ENCODE results near the gene KRAS.

KRAS gene

DNA sequence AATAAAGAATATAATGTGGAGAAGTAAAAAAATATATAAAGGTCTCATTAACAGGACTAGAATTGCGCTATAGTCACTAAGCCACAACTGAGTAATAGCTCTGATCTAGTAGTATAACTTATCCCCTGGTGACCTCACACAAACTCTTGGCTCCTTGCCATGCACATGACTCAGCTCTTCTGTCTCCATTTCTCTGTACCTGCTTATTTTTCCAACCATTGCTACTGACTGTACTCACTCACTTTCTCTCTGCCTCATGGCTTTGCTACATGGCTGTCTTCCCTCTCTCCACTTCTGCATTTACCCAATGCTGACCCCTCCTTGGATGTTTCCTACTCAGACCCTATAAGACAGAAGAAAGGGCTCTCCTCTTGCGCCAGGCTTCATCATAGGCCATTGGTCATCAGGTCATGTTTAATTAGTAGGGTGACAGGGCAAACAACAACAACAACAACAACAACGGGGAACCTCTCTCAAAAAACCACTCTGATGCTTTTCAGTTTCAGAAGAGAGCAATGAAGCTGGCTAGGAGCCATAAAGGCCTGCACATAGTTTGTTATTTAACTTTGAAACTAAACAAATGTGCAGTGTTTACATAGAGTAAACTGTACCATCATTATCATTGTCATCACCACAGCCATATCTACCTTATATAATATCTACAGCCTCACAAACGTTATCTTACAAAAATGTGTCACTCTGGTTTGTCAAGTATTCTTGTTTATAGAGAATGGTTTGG is 25.6 kb upstream of the KRAS start:
- peak; percentile 64 for DNase-seq (ENCODE audit: low read depth)
- Histone ChIP-seq H3K9ac (ENCODE audit: low read length) (no peak overlapping the region), H3K36me3 (ENCODE audit: control insufficient read depth, insufficient read depth, low read length, severe bottlenecking) (no peaks in the 10 kb centered on the region), H3K27me3 (replicated peaks; ENCODE audit: control insufficient read depth, insufficient read depth, low read length) (no peaks in the 10 kb centered on the region), H3K9me3 (ENCODE audit: control insufficient read depth, low read length) (no peaks in the 10 kb centered on the region), H3K4me3 (ENCODE audit: low read length) (no peak overlapping the region), H3K4me1 (ENCODE audit: control insufficient read depth, insufficient read depth, low read length) (peaks cover 3% of the 10 kb centered on the region)

DNA sequence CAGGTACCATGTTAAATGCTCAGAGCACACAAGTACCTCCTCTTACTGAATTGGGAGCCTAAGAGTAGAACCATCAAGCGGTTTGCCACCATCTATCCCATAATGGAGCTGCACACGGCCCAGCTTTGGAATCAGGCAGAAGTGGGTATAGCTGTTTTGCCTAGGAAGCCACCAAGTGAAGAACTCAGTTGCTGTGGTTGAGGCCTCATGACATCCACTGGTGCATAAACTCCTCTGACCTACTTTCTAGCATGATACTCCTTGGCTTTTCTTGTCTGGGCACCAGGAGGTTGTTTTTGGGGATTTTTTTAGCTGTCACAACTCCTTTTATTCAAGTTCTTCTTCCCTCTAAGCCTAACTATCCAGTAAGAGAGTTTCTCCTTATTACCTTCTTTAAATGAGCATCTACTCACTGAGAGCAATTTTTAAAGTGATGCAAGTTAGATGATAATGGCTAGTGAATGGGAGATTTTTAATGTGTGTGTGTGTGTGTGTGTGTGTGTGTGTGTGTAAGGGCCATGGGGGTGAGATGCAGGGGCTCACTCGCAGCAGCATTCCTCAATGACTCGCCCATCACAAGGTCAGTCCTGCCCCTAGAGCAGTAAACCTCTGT is 20.9 kb upstream of the KRAS start:
- H3K9me3 ChIP-seq (ENCODE audit: control insufficient read depth, low read length), result no peaks in the 10 kb centered on the region
- no peaks in the 10 kb centered on the region for H3K27me3 ChIP-seq (replicated peaks; ENCODE audit: control insufficient read depth, insufficient read depth, low read length)
- no peak overlapping the region for H3K4me3 ChIP-seq (ENCODE audit: low read length)
- peaks cover 3% of the 10 kb centered on the region for H3K4me1 ChIP-seq (ENCODE audit: control insufficient read depth, insufficient read depth, low read length)
- H3K36me3 ChIP-seq (ENCODE audit: control insufficient read depth, insufficient read depth, low read length, severe bottlenecking), result no peaks in the 10 kb centered on the region
- no peak for DNase-seq (ENCODE audit: low read depth)
- no peak overlapping the region for H3K9ac ChIP-seq (ENCODE audit: low read length)

DNA sequence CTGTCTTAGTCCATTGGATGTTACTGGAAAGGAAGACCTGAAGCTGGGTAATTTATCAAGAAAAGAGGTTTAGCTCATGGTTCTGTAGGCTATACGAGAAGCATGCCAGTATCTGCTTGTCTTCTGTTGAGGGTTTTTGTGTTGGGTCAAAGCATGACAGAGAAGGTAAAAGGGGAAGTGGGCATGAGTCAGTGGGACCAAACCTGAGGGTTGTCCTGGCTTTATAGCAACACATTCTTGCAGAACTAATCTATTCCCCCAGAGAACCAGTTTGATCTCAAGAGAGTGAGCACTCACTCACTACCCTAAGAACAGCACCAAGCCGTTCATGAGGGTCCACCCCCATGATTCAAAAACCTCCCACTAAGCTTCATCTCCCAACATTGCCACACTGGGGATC is 19.0 kb upstream of the KRAS start:
- no peak for DNase-seq (ENCODE audit: low read depth)

DNA sequence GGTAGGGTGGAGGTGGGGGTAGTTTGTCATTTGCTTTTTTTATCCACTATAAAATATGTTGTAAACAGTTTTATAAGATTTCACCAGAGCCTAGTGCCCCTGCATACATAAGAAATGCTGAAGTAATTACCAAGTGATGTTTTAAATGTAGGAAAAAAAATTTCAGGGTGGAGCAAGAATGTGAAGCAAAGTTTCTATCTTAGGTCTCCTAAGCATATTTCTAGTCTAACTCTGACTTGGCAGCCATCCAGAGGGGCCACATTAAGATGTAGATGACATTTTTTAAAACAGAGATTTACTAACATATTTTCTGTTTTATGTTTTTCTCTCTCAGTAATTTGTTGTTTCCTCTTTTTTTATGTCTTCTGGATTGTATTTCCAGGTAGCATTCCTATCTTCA is 15.8 kb upstream of the KRAS start:
- peak; percentile 68 for DNase-seq (ENCODE audit: low read depth)

More for the DNA sequence above, 19.0 kb upstream of the KRAS start:
- Histone ChIP-seq H3K27me3 (replicated peaks; ENCODE audit: control insufficient read depth, insufficient read depth, low read length) (no peaks in the 10 kb centered on the region), H3K9ac (ENCODE audit: low read length) (no peak overlapping the region), H3K4me3 (ENCODE audit: low read length) (no peak overlapping the region), H3K9me3 (ENCODE audit: control insufficient read depth, low read length) (no peaks in the 10 kb centered on the region), H3K36me3 (ENCODE audit: control insufficient read depth, insufficient read depth, low read length, severe bottlenecking) (no peaks in the 10 kb centered on the region), H3K4me1 (ENCODE audit: control insufficient read depth, insufficient read depth, low read length) (peaks cover 2% of the 10 kb centered on the region)

DNA sequence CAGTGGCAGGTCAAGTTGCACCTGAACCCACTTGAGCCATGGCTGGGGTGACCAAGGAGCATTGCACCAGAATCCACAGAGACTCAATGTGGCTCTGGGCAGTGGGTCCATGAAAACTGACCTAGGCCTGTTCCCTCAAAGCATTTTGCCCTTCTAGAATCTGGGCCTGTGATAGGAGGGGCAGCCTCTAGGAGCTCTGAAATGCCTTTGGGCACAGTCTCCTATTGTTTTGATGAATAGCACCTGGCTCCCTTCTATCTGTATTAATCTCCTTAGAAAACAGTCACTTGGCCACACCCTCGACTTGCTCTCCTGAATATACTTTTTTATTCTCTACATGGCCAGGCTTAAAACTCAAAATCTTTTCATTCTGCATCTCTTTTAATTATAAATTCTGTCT is 14.1 kb upstream of the KRAS start:
- Histone ChIP-seq H3K36me3 (ENCODE audit: control insufficient read depth, insufficient read depth, low read length, severe bottlenecking) (no peaks in the 10 kb centered on the region), H3K9me3 (ENCODE audit: control insufficient read depth, low read length) (no peaks in the 10 kb centered on the region), H3K27me3 (replicated peaks; ENCODE audit: control insufficient read depth, insufficient read depth, low read length) (no peaks in the 10 kb centered on the region), H3K4me3 (ENCODE audit: low read length) (no peak overlapping the region), H3K9ac (ENCODE audit: low read length) (no peak overlapping the region), H3K4me1 (ENCODE audit: control insufficient read depth, insufficient read depth, low read length) (peaks cover 2% of the 10 kb centered on the region)
- no peak for DNase-seq (ENCODE audit: low read depth)

More for the DNA sequence above, 15.8 kb upstream of the KRAS start:
- Histone ChIP-seq H3K36me3 (ENCODE audit: control insufficient read depth, insufficient read depth, low read length, severe bottlenecking) (no peaks in the 10 kb centered on the region), H3K27me3 (replicated peaks; ENCODE audit: control insufficient read depth, insufficient read depth, low read length) (no peaks in the 10 kb centered on the region), H3K9me3 (ENCODE audit: control insufficient read depth, low read length) (no peaks in the 10 kb centered on the region), H3K9ac (ENCODE audit: low read length) (no peak overlapping the region), H3K4me3 (ENCODE audit: low read length) (no peak overlapping the region), H3K4me1 (ENCODE audit: control insufficient read depth, insufficient read depth, low read length) (peaks cover 2% of the 10 kb centered on the region)

DNA sequence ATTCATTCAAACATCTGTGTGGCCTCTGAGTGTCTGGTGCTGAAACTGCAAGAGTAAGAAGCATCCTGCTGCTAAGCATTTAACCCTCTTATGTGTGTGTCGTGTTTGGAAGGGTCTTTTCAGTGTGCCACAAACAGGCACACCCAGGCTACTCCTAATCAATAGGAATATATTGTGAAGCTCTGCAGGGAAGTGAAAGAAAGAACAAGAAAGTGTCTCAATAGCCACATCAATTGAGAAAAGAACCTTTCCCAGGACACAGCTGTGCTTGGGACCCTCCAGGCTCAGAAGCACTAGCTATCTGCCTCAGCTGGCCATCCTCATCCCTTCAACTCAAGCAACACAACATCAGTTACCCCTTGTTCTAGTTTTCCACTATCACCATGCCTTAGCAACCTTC is 13.4 kb upstream of the KRAS start:
- DNase-seq (ENCODE audit: low read depth), result no peak
- H3K36me3 ChIP-seq (ENCODE audit: control insufficient read depth, insufficient read depth, low read length, severe bottlenecking), result no peaks in the 10 kb centered on the region
- H3K4me1 ChIP-seq (ENCODE audit: control insufficient read depth, insufficient read depth, low read length), result peaks cover 2% of the 10 kb centered on the region
- no peaks in the 10 kb centered on the region for H3K27me3 ChIP-seq (replicated peaks; ENCODE audit: control insufficient read depth, insufficient read depth, low read length)
- H3K4me3 ChIP-seq (ENCODE audit: low read length), result no peak overlapping the region
- H3K9ac ChIP-seq (ENCODE audit: low read length), result no peak overlapping the region
- H3K9me3 ChIP-seq (ENCODE audit: control insufficient read depth, low read length), result no peaks in the 10 kb centered on the region

DNA sequence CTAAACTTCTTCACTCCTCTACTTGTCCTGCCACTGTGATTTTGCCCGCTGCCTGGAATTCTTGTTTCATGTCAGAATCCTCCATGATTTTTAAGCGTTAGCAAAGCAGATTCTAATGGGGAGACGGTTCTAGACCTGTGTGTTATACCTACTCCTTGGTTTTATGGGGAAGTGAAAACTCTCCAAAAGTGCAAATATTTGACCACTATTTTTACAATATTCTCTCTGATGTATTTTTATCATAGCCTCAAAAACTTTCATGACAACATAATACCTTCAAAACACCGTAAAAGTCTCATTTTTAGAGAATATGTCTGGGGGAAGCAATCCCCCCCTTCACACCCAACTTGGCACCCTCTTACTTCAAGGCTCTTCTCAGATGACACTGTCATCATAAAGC is 12.9 kb upstream of the KRAS start:
- Histone ChIP-seq H3K4me1 (ENCODE audit: control insufficient read depth, insufficient read depth, low read length) (peaks cover 2% of the 10 kb centered on the region), H3K4me3 (ENCODE audit: low read length) (no peak overlapping the region), H3K9ac (ENCODE audit: low read length) (no peak overlapping the region), H3K27me3 (replicated peaks; ENCODE audit: control insufficient read depth, insufficient read depth, low read length) (no peaks in the 10 kb centered on the region), H3K36me3 (ENCODE audit: control insufficient read depth, insufficient read depth, low read length, severe bottlenecking) (no peaks in the 10 kb centered on the region), H3K9me3 (ENCODE audit: control insufficient read depth, low read length) (no peaks in the 10 kb centered on the region)
- no peak for DNase-seq (ENCODE audit: low read depth)

DNA sequence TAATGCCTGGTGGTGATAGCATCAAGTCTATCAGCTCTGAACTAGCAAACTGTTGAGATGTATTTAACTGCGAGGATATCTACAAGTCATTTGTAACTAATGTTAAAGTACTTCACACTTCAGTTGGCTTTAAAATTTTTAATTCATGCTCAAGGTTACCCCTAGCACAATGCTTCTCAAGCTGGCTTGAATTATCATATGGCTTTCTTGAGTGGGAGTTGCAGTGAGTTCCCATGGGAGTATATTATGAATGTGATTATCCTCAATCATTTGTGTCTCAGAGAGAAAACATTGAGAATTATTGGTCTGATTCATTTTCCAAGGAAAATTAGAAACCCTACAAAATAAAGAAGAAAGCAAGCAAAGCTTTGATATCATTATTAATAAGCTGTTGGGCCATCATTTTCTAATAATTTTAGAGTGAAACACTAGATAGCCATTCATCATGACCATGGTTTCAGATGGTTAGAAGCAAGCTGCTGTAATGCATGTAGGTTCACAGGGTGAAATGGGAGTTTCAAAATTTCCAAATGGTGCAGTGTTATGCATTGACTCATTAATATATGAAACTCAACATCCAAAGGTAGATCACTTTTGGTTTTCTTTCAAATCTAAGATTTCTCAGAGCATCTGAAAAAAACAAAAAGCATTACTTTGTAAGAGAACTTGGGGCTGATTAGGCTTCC is 11.8 kb upstream of the KRAS start:
- DNase-seq (ENCODE audit: low read depth), result no peak
- H3K9me3 ChIP-seq (ENCODE audit: control insufficient read depth, low read length), result no peaks in the 10 kb centered on the region
- no peaks in the 10 kb centered on the region for H3K36me3 ChIP-seq (ENCODE audit: control insufficient read depth, insufficient read depth, low read length, severe bottlenecking)
- H3K4me1 ChIP-seq (ENCODE audit: control insufficient read depth, insufficient read depth, low read length), result peaks cover 2% of the 10 kb centered on the region
- H3K4me3 ChIP-seq (ENCODE audit: low read length), result no peak overlapping the region
- no peak overlapping the region for H3K9ac ChIP-seq (ENCODE audit: low read length)
- H3K27me3 ChIP-seq (replicated peaks; ENCODE audit: control insufficient read depth, insufficient read depth, low read length), result no peaks in the 10 kb centered on the region

DNA sequence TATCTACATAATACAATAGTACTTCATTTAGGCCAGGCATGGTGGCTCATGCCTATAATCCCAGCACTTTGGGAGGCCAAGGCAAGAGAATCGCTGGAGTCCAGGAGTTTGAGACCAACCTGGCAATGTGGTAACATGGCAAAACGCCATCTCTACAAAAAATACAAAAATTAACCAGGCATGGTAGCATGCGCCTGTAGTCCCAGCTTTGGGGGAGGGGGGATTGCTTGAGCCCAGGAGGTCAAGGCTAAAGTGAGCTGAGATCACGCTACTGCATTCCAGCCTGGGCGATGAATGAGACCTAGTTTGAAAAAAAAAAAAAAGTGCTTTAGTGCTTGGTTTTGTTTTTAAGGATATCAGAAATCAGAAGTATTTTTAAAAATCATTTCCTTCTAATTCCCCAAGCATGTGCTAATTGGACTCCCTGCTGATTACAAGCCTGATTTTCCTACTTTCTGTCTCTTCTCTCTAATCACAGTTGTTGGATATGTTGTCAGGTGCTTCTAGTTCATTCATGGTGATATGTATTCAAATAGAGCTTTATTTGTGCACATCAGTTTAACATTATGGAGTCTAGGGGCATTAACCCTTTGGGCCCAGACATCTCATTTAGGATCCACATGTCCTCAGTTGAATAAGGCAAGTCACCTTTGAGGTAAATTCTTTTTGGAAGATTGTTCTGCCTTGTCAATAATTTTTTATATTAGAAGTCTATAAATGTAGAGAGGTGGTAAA is 7.0 kb upstream of the KRAS start:
- no peaks in the 10 kb centered on the region for H3K27me3 ChIP-seq (replicated peaks; ENCODE audit: control insufficient read depth, insufficient read depth, low read length)
- H3K9ac ChIP-seq (ENCODE audit: low read length), result no peak overlapping the region
- H3K4me3 ChIP-seq (ENCODE audit: low read length), result no peak overlapping the region
- no peak for DNase-seq (ENCODE audit: low read depth)
- H3K9me3 ChIP-seq (ENCODE audit: control insufficient read depth, low read length), result no peaks in the 10 kb centered on the region
- H3K4me1 ChIP-seq (ENCODE audit: control insufficient read depth, insufficient read depth, low read length), result no peaks in the 10 kb centered on the region
- no peaks in the 10 kb centered on the region for H3K36me3 ChIP-seq (ENCODE audit: control insufficient read depth, insufficient read depth, low read length, severe bottlenecking)

DNA sequence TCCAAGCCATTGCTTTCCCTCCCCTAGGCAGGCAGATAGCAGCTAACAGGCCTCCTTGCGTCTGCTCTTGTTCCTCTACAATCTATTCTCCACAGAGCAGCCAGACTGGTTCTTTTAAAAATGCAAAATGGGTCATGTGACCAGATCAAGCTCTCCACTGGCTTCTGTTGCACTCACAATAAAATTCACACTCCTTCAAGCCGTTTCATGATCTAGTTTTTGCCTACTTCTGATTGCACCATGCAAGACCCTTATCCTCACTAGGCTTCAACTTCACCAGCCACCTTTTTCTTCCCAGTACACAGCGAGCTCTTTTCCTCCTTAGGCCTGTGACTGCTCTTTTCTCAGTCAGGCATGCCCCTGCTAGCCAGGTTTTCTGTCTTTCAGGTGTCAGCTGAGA is 6.1 kb upstream of the KRAS start:
- DNase-seq (ENCODE audit: low read depth), result no peak
- no peak overlapping the region for H3K9ac ChIP-seq (ENCODE audit: low read length)
- no peaks in the 10 kb centered on the region for H3K36me3 ChIP-seq (ENCODE audit: control insufficient read depth, insufficient read depth, low read length, severe bottlenecking)
- no peaks in the 10 kb centered on the region for H3K27me3 ChIP-seq (replicated peaks; ENCODE audit: control insufficient read depth, insufficient read depth, low read length)
- H3K9me3 ChIP-seq (ENCODE audit: control insufficient read depth, low read length), result no peaks in the 10 kb centered on the region
- H3K4me3 ChIP-seq (ENCODE audit: low read length), result no peak overlapping the region
- no peaks in the 10 kb centered on the region for H3K4me1 ChIP-seq (ENCODE audit: control insufficient read depth, insufficient read depth, low read length)

DNA sequence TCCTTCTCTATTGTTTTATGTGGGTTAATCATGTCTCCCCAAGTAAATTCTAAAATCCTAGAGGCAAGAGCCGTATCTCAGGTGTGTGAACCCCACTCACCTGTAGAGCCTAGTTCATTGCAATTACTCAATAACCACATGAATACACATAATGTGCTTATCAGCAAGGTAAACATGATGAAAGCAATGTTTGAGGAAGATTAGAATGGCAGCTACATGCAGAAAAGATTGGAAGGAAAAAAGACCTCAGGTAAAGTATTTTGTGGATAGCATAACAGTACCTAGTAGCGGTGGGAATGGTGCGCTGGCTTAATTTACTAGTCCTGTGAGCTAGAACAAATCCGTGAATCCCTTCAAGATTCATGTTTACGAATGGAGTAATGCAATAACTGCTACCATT is 5.3 kb upstream of the KRAS start:
- no peak for DNase-seq (ENCODE audit: low read depth)
- no peak overlapping the region for H3K9ac ChIP-seq (ENCODE audit: low read length)
- no peaks in the 10 kb centered on the region for H3K9me3 ChIP-seq (ENCODE audit: control insufficient read depth, low read length)
- H3K4me1 ChIP-seq (ENCODE audit: control insufficient read depth, insufficient read depth, low read length), result no peaks in the 10 kb centered on the region
- no peaks in the 10 kb centered on the region for H3K27me3 ChIP-seq (replicated peaks; ENCODE audit: control insufficient read depth, insufficient read depth, low read length)
- H3K36me3 ChIP-seq (ENCODE audit: control insufficient read depth, insufficient read depth, low read length, severe bottlenecking), result no peaks in the 10 kb centered on the region
- no peak overlapping the region for H3K4me3 ChIP-seq (ENCODE audit: low read length)
